Upper lobe of left lung (tissue), 6 donors: ENCODE measurements around the gene CLEC19A. TPM values are rescaled to one million over a fixed set of nuclear protein-coding genes. Genes with fewer than 3 reads are reported as not detected.

Experiments
- ATAC-seq, 2 donors: fragments of 200-7000 bp; cut with Tn5 transposase; one replicate each; pipeline ENCODE4 v1.9.1; 2022; ENCODE audit warnings: mild to moderate bottlenecking in 2 of 2, moderate library complexity in 2 of 2; ENCODE audit not compliant: low FRiP score in 2 of 2
- DNase-seq, 2 donors: peaks; one replicate each; pipeline ENCODE4 v3.0.0-alpha.2; 2019 to 2020
- H3K27ac ChIP-seq, 4 donors: fragments of 200-600 bp; sonication (generic); one replicate each; pipeline ENCODE4 v1.5.1; 2016 to 2019
- H3K27me3 ChIP-seq, 4 donors: fragments of 200-600 bp; sonication (generic); one replicate each; pipeline ENCODE4 v1.5.1; 2017 to 2019
- H3K36me3 ChIP-seq, 4 donors: fragments of 200-600 bp; sonication (generic); one replicate each; pipeline ENCODE4 v1.5.1; 2016 to 2019
- H3K4me1 ChIP-seq, 4 donors: fragments of 200-600 bp; sonication (generic); one replicate each; pipeline ENCODE4 v1.5.1; 2018 to 2019
- H3K4me3 ChIP-seq, 4 donors: fragments of 200-600 bp; sonication (generic); one replicate each; pipeline ENCODE4 v1.5.1; 2017 to 2019; ENCODE audit warnings: mild to moderate bottlenecking in 2 of 4, moderate library complexity in 1 of 4
- H3K9me3 ChIP-seq, 4 donors: fragments of 200-600 bp; sonication (generic); one replicate each; pipeline ENCODE4 v1.5.1; 2018 to 2019
- CTCF ChIP-seq, 6 experiments: fragments of 450-650 bp in 4 of 6; fragments of 200-600 bp in 2 of 6; sonication (generic) in 2 of 6; IDR thresholded peaks; one replicate each; pipeline ENCODE4 v1.5.1; 2016 to 2019; ENCODE audit warnings: antibody characterized with exemption in 6 of 6
- EP300 ChIP-seq, 4 donors: sonication (generic); formaldehyde crosslinking; IDR thresholded peaks; one replicate each; pipeline ENCODE4 v1.5.1; 2017; ENCODE audit warnings: antibody characterized with exemption in 4 of 4, control low read depth in 2 of 4
- POLR2A ChIP-seq, 4 donors: fragments of 450-650 bp; IDR thresholded peaks; one replicate each; pipeline ENCODE4 v1.5.1; 2016 to 2017; ENCODE audit warnings: antibody characterized with exemption in 4 of 4, mild to moderate bottlenecking in 2 of 4
- POLR2AphosphoS5 ChIP-seq, 2 donors: sonication (generic); formaldehyde crosslinking; IDR thresholded peaks; one replicate each; pipeline ENCODE4 v1.5.1; 2017; ENCODE audit warnings: antibody characterized with exemption in 2 of 2
- WGBS, 2 donors: methylation state at CpG; one replicate each; pipeline ENCODE4 v1.1.5; 2017 to 2018; 5-methylcytosine and 5-hydroxymethylcytosine counted together
- total RNA-seq, 6 donors: library from RNA; depleted of rRNA in 4 of 6; stranded (reverse); fragments of >200 nt in 4 of 6; gene quantifications; one replicate each; pipeline versions ENCODE4 v1.1.0 to v1.2.1, GENCODE V29; 2016 to 2021
- donor health status: DM: no; HTN: no; CAD: no; lungs with moderate emphysema.
- donor health status: DM: no; HTN: yes; CAD: no; lungs with severe emphysema.

Gene CLEC19A
- not detected for total RNA-seq

- DNase-seq (no peak), ATAC-seq (no peak)
- Histone ChIP-seq H3K4me1 (no peaks in the 10 kb centered on the region), H3K4me3 (no peak within 1 kb of the TSS), H3K27ac (no peak within 1 kb of the TSS), H3K36me3 (no peaks in the 10 kb centered on the region), H3K9me3 (no peaks in the 10 kb centered on the region), H3K27me3 (no peaks in the 10 kb centered on the region)
- 82 to 91% methylated on average over 2 of the region's 2 CpGs for WGBS, 2 donors
- no peak for TF ChIP-seq CTCF (IDR thresholded peaks at IDR 0.05)
- TF ChIP-seq POLR2AphosphoS5 (IDR thresholded peaks at IDR 0.05), result no peak
- no peak for TF ChIP-seq EP300 (IDR thresholded peaks at IDR 0.05)
- no peak for TF ChIP-seq POLR2A (IDR thresholded peaks at IDR 0.05)
These were observed at the start of gene CLEC19A for GRCh38 chr16:19285431-19285830. TSS of gene CLEC19A (plus strand) at chr16:19285731. CDS start at chr16:19285852, 121 bp downstream.

GRCh38 chr16:19235886-19236285 lies 49.6 kb upstream of the CLEC19A start:
- Histone ChIP-seq H3K4me3 (no peak overlapping the region), H3K9me3 (peaks cover 0 to 15% (median 2%) of the 10 kb centered on the region in 4 donors), H3K36me3 (peaks cover 0 to 14% (median 2%) of the 10 kb centered on the region in 4 donors), H3K27me3 (no peaks in the 10 kb centered on the region), H3K27ac (no peak overlapping the region), H3K4me1 (no peaks in the 10 kb centered on the region)
- 94 to 95% methylated on average over 4 of the region's 4 CpGs for WGBS, 2 donors
- DNase-seq (no peak), ATAC-seq (no peak)
- TF ChIP-seq EP300 (IDR thresholded peaks at IDR 0.05) (no peak), POLR2AphosphoS5 (IDR thresholded peaks at IDR 0.05) (no peak), POLR2A (IDR thresholded peaks at IDR 0.05) (no peak), CTCF (IDR thresholded peaks at IDR 0.05) (no peak)

- no peak for DNase-seq
- WGBS, 2 donors, result 93 to 96% methylated on average over 4 of the region's 4 CpGs
- TF ChIP-seq EP300 (IDR thresholded peaks at IDR 0.05) (no peak), POLR2AphosphoS5 (IDR thresholded peaks at IDR 0.05) (no peak), POLR2A (IDR thresholded peaks at IDR 0.05) (no peak), CTCF (IDR thresholded peaks at IDR 0.05) (no peak)
- Histone ChIP-seq H3K4me3 (no peak overlapping the region), H3K36me3 (peaks cover 0 to 14% (median 2%) of the 10 kb centered on the region in 4 donors), H3K27me3 (no peaks in the 10 kb centered on the region), H3K4me1 (no peaks in the 10 kb centered on the region), H3K27ac (no peak overlapping the region), H3K9me3 (peaks cover 0 to 15% (median 2%) of the 10 kb centered on the region in 4 donors)
- peak in 1 of 2 donors; percentile 44 for ATAC-seq
These were observed 48.8 kb upstream of the CLEC19A start for GRCh38 chr16:19236561-19237209.

DNA sequence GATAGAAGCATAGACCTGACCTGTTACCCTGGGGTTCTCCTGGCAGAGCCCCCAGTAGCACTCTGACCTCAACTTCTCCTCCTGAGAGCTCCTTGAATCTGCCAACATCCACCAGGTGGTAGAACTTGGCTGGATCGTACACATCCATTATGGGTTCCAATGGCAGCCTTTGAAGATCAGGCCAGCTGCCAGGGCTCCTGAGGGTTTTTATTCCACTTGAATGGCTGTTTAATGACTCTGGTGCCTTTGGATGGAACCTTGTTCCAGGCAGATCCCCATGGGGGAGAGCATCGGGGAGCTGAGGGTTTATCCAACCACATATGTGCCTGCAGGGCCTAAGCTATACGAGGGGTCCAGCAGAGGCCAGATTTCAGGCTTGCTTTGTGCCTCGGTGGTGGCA lies 47.1 kb upstream of the CLEC19A start:
- no peak for DNase-seq
- Histone ChIP-seq H3K27me3 (no peaks in the 10 kb centered on the region), H3K36me3 (peaks cover 0 to 13% (median 2%) of the 10 kb centered on the region in 4 donors), H3K4me1 (no peaks in the 10 kb centered on the region), H3K27ac (no peak overlapping the region), H3K4me3 (no peak overlapping the region), H3K9me3 (peaks cover 0 to 15% (median 2%) of the 10 kb centered on the region in 4 donors)
- 91% methylated on average over 4 of the region's 4 CpGs; no CpG with 5 or more reads in 1 of the 2 donors for WGBS, 2 donors
- no peak for TF ChIP-seq POLR2AphosphoS5 (IDR thresholded peaks at IDR 0.05)
- no peak for TF ChIP-seq CTCF (IDR thresholded peaks at IDR 0.05)
- no peak for TF ChIP-seq POLR2A (IDR thresholded peaks at IDR 0.05)
- TF ChIP-seq EP300 (IDR thresholded peaks at IDR 0.05), result no peak
- no peak for ATAC-seq
